Kidney (tissue), 14 donors: ENCODE results near the gene SOCS4. TPM values are rescaled to one million over a fixed set of nuclear protein-coding genes. Genes with fewer than 3 reads are reported as not detected.
A peak's percentile ranks its signal among the peaks of the same experiment; 100 is the strongest.
"Not testable (repeated sequence)": the region's sequence is repeated elsewhere in the genome, so short reads cannot be mapped to it uniquely, and the experiment has no call there.

Source experiments
- DNase-seq, 5 donors: peaks; one replicate each; pipeline ENCODE4 v3.0.0-alpha.2; 2013 to 2020
- FAIRE-seq: peaks from 2 replicates; lab custom pipeline; 2012; peaks lifted over from hg19 to GRCh38; lab: Jason Lieb, UNC
- H3K27ac ChIP-seq, 2 donors: one replicate each; pipeline ENCODE4 v1.7.0; 2013; ENCODE audit warnings: low read depth in 2 of 2, low read length in 2 of 2, inconsistent platforms in 1 of 2
- H3K27me3 ChIP-seq: one replicate; pipeline ENCODE4 v1.7.1; 2013; ENCODE audit warnings: low read length, inconsistent platforms; ENCODE audit not compliant: control insufficient read depth, insufficient read depth
- H3K36me3 ChIP-seq, 3 donors: one replicate each; pipeline versions ENCODE4 v1.7.0 to v1.7.1; 2013; ENCODE audit warnings: low read length in 3 of 3, control low read depth in 1 of 3, inconsistent platforms in 1 of 3; ENCODE audit not compliant: insufficient read depth in 3 of 3, control insufficient read depth in 2 of 3
- H3K4me1 ChIP-seq, 3 donors: one replicate each; pipeline versions ENCODE4 v1.7.0 to v1.7.1; 2013; ENCODE audit warnings: low read length in 3 of 3, inconsistent platforms in 1 of 3, low read depth in 1 of 3; ENCODE audit not compliant: control insufficient read depth in 2 of 3, insufficient read depth in 2 of 3
- H3K4me3 ChIP-seq, 3 donors: one replicate each; pipeline versions ENCODE4 v1.7.0 to v1.8.1; 2013; ENCODE audit warnings: low read length in 3 of 3, control low read depth in 1 of 3, inconsistent platforms in 1 of 3
- H3K9ac ChIP-seq, 3 donors: one replicate each; pipeline versions ENCODE4 v1.7.0 to v1.7.1; 2013; ENCODE audit warnings: low read length in 3 of 3, control low read depth in 1 of 3, inconsistent platforms in 1 of 3
- H3K9me3 ChIP-seq, 3 donors: one replicate each; pipeline versions ENCODE4 v1.7.0 to v1.7.1; 2013; ENCODE audit warnings: low read length in 3 of 3, control low read depth in 1 of 3, inconsistent platforms in 1 of 3; ENCODE audit not compliant: control insufficient read depth in 2 of 3, insufficient read depth in 1 of 3
- intact Hi-C: fragments of 100-400 bp; cut with DNase I; formaldehyde crosslinking; loops from one replicate; pipeline ENCODE4 v1.11.1; 2022
- polyA plus RNA-seq: library from polyadenylated mRNA; stranded (reverse); fragments of 350-450 nt; fragmentation: Illumina TruSeq; extraction: RNeasy Lipid Tissue Mini Kit (QIAGEN cat#74804); gene quantifications from one replicate; pipeline ENCODE4 v1.2.3, GENCODE V29; 2014; ENCODE audit warnings: low read depth, low replicate concordance; ENCODE audit not compliant: insufficient read depth
- total RNA-seq: library from RNA; stranded (reverse); fragmentation: NEBNext Ultra II Directional; extraction: Animal tissue kit (Norgen Biotek cat#: 25700); gene quantifications from one replicate; pipeline ENCODE4 v1.2.1, GENCODE V29; 2021
- TF ChIP-seq, protein P1 (sequence below): IDR thresholded peaks from 3 replicates; pipeline ENCODE4 v1.5.1; 2012; ENCODE audit warnings: mild to moderate bottlenecking, moderate library complexity, borderline replicate concordance; ENCODE audit not compliant: insufficient read depth; ENCODE audit errors: extremely low read depth
- donor health status: control.
- donor health status: control.
- donor health status: control.
- donor health status: control.
- donor health status: control.
- donor health status: DM: yes; HTN: yes; CAD: no.
- donor health status: Normal renal cell carcinoma (clear cell type).

Gene SOCS4
- total and polyA plus RNA-seq, 2 donors from 2014 or later, result 6.0 to 30.5 TPM

DNA sequence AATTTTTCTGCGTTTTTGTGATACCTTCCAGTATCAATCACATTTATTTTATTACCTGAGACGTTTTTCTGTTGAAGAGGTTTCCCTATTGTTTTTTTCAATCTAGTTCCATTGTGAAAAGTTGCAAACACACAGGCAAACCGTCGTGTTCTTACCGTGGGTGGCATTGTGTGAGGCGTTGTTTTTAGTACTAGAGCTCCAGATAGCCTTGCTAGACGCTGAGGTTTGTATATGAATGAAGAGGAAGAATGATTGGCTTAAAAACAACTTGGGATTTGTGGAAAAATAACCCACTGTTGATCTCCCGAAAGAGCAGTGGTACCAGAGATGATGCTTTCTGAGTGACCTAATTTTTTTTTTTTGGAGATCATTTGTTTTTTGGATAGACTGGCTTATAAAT is 1.0 kb downstream of the SOCS4 start:
- Histone ChIP-seq H3K27me3 (no peaks in the 10 kb centered on the region), H3K27ac (no peak overlapping the region), H3K9me3 (no peaks in the 10 kb centered on the region), H3K9ac (peak overlapping the region; percentile 5 to 92 (median 75)), H3K4me3 (peak overlapping the region; percentile 86 to 97 (median 93)), H3K36me3 (no peaks in the 10 kb centered on the region), H3K4me1 (peaks cover 0 to 12% (median 3%) of the 10 kb centered on the region in 3 donors)
- TF ChIP-seq, protein P1, sequence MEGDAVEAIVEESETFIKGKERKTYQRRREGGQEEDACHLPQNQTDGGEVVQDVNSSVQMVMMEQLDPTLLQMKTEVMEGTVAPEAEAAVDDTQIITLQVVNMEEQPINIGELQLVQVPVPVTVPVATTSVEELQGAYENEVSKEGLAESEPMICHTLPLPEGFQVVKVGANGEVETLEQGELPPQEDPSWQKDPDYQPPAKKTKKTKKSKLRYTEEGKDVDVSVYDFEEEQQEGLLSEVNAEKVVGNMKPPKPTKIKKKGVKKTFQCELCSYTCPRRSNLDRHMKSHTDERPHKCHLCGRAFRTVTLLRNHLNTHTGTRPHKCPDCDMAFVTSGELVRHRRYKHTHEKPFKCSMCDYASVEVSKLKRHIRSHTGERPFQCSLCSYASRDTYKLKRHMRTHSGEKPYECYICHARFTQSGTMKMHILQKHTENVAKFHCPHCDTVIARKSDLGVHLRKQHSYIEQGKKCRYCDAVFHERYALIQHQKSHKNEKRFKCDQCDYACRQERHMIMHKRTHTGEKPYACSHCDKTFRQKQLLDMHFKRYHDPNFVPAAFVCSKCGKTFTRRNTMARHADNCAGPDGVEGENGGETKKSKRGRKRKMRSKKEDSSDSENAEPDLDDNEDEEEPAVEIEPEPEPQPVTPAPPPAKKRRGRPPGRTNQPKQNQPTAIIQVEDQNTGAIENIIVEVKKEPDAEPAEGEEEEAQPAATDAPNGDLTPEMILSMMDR, result no peak
- FAIRE-seq, result no peak
- DNase-seq, result peak in 2 of 5 donors; percentile 29 to 40
- intact Hi-C loops, result no loop called here

DNA sequence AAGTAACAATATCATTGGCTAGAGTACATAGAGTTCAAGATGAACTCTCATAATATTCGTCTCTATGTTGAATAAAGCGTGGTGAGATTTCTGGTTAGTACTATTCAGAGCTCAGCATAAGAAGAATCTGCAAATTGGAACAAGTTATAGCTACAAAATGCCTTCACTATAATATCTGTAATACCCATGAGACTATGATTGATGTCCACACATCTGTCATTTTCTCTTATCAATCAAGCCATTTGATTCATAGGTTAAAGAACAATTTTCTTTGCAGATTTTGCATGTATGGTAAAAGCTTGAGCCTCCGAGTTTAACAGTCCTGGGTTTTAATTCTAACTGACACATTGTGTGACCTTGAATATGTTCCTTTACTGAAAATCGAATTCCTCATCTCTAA is 1.4 kb downstream of the SOCS4 start:
- intact Hi-C loops, result no loop called here
- TF ChIP-seq, protein P1, result no peak
- no peak overlapping the region for H3K27ac ChIP-seq
- FAIRE-seq (no peak), DNase-seq (no peak)
- H3K9me3 ChIP-seq, result no peaks in the 10 kb centered on the region
- H3K36me3 ChIP-seq, result no peaks in the 10 kb centered on the region
- H3K4me1 ChIP-seq, result peaks cover 0 to 12% (median 3%) of the 10 kb centered on the region in 3 donors
- H3K4me3 ChIP-seq, result peak overlapping the region in 2 of 3 donors; percentile 86 to 97
- no peaks in the 10 kb centered on the region for H3K27me3 ChIP-seq
- peak overlapping the region in 1 of 3 donors; percentile 75 for H3K9ac ChIP-seq

DNA sequence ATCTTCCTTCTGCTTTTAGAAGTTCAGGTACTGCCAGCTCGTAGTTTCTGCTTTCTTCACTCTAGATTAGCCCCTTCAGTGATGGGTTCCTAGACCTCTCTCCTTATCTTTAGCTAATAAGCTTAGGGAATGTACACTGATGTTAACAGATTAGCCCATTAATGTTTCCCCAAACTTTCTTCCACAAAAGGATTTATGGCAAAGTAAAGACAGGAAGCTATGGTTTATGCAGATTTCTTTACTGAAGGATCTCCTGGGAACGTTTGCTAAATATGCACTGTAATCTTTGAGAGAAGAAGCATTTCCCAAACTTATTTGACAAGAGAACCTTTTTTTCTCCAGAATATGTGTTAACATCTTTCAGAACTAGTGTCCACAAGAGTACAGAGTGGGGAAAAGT is 4.2 kb downstream of the SOCS4 start:
- H3K36me3 ChIP-seq, result peaks cover 0 to 6% (median 5%) of the 10 kb centered on the region in 3 donors
- intact Hi-C loops, result no loop called here
- H3K4me1 ChIP-seq, result peaks cover 0 to 12% (median 3%) of the 10 kb centered on the region in 3 donors
- no peaks in the 10 kb centered on the region for H3K9me3 ChIP-seq
- DNase-seq (no peak), FAIRE-seq (no peak)
- no peak overlapping the region for H3K4me3 ChIP-seq
- TF ChIP-seq, protein P1, result no peak
- no peak overlapping the region for H3K27ac ChIP-seq
- no peaks in the 10 kb centered on the region for H3K27me3 ChIP-seq
- H3K9ac ChIP-seq, result no peak overlapping the region

DNA sequence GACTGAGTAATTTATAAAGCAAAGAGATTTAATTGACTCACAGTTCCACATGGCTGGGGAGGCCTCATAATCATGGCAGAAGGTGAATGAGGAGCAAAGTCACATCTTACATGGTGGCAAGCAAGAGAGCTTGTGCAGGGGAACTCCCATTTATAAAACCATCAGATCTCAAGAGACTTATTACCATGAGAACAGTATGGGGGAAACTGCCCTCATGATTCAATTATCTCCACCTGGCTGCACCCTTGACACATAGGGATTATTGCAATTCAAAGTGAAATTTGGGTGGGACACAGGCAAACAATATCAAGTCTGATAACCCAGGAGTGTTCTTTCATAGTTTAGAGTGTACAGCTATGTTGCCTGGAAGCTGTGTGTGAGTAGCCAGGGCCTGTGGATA is 11.0 kb downstream of the SOCS4 start:
- H3K9ac ChIP-seq, H3K36me3 ChIP-seq, H3K4me3 ChIP-seq, H3K4me1 ChIP-seq, FAIRE-seq, H3K9me3 ChIP-seq, H3K27me3 ChIP-seq, DNase-seq, intact Hi-C loops, H3K27ac ChIP-seq: not testable (repeated sequence)
